Endothelial cell (in vitro differentiated cells): Measurements from ENCODE around the gene AKAP13. TPM values are rescaled to one million over a fixed set of nuclear protein-coding genes. Genes with fewer than 3 reads are reported as not detected.
A peak's percentile ranks its signal among the peaks of the same experiment; 100 is the strongest.

Experiments
- DNase-seq: peaks from one replicate; pipeline ENCODE4 v3.0.0; 2021; ENCODE audit warnings: low spot score
- H3K27ac Mint-ChIP-seq: one replicate; pipeline ENCODE4 v1.8.0; 2021; ENCODE audit warnings: mixed read lengths, inconsistent platforms; ENCODE audit not compliant: unreplicated experiment
- H3K27me3 Mint-ChIP-seq: one replicate; pipeline ENCODE4 v1.8.0; 2021; ENCODE audit warnings: mild to moderate bottlenecking, moderate library complexity, mixed read lengths, inconsistent platforms; ENCODE audit not compliant: unreplicated experiment
- H3K36me3 Mint-ChIP-seq: one replicate; pipeline ENCODE4 v1.8.0; 2021; ENCODE audit warnings: mild to moderate bottlenecking, low read depth, mixed read lengths, inconsistent platforms; ENCODE audit not compliant: unreplicated experiment
- H3K4me1 Mint-ChIP-seq: one replicate; pipeline ENCODE4 v1.8.0; 2021; ENCODE audit warnings: mild to moderate bottlenecking, mixed read lengths, inconsistent platforms; ENCODE audit not compliant: unreplicated experiment
- H3K4me3 Mint-ChIP-seq: one replicate; pipeline ENCODE4 v1.8.0; 2021; ENCODE audit warnings: mild to moderate bottlenecking, mixed read lengths, inconsistent platforms; ENCODE audit not compliant: unreplicated experiment
- H3K9me3 Mint-ChIP-seq: one replicate; pipeline ENCODE4 v1.8.0; 2021; ENCODE audit warnings: mixed read lengths, inconsistent platforms; ENCODE audit not compliant: unreplicated experiment
- total RNA-seq: library from RNA; stranded (reverse); fragmentation: NEBNext Ultra II Directional; extraction: Animal tissue kit (Norgen Biotek cat#: 25700); gene quantifications from one replicate; pipeline ENCODE4 v1.2.1, GENCODE V29; 2021; ENCODE audit not compliant: unreplicated experiment
- TF ChIP-seq, protein P1 (sequence below): fragments of 200-600 bp; sonication (generic); IDR thresholded peaks from one replicate; pipeline ENCODE4 v1.5.0; 2021; ENCODE audit warnings: antibody characterized with exemption; ENCODE audit not compliant: unreplicated experiment

The AKAP13 gene
- total RNA-seq, 1 donor from 2014 or later = 249 TPM

DNA sequence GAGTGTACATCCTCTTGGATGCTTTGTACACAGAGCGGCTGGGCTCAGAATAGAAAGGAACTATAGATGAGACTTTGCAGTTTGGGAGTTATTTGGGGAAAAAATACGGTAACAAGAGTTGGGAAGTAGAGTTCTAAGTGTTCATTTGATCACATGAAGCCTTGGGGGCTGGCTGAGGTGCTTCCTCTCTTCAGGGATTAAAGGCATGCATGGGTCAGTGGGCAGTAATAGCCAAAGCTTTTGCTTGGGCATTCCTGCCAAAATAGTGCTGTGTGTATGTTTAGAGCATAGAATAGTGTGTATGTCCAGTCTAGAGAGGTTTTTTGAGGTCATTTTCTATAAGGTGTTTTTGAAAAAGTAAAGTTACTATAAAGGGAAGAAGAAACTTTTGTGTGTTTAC lies 12.8 kb downstream of the AKAP13 start:
- TF ChIP-seq, protein P1, sequence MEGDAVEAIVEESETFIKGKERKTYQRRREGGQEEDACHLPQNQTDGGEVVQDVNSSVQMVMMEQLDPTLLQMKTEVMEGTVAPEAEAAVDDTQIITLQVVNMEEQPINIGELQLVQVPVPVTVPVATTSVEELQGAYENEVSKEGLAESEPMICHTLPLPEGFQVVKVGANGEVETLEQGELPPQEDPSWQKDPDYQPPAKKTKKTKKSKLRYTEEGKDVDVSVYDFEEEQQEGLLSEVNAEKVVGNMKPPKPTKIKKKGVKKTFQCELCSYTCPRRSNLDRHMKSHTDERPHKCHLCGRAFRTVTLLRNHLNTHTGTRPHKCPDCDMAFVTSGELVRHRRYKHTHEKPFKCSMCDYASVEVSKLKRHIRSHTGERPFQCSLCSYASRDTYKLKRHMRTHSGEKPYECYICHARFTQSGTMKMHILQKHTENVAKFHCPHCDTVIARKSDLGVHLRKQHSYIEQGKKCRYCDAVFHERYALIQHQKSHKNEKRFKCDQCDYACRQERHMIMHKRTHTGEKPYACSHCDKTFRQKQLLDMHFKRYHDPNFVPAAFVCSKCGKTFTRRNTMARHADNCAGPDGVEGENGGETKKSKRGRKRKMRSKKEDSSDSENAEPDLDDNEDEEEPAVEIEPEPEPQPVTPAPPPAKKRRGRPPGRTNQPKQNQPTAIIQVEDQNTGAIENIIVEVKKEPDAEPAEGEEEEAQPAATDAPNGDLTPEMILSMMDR = no peak
- peak overlapping the region; percentile 34 for H3K27ac Mint-ChIP-seq
- H3K4me1 Mint-ChIP-seq = peaks cover 38% of the 10 kb centered on the region
- DNase-seq = no peak
- no peak overlapping the region for H3K4me3 Mint-ChIP-seq
- peaks cover 1% of the 10 kb centered on the region for H3K27me3 Mint-ChIP-seq
- H3K9me3 Mint-ChIP-seq = no peaks in the 10 kb centered on the region
- H3K36me3 Mint-ChIP-seq = no peaks in the 10 kb centered on the region

DNA sequence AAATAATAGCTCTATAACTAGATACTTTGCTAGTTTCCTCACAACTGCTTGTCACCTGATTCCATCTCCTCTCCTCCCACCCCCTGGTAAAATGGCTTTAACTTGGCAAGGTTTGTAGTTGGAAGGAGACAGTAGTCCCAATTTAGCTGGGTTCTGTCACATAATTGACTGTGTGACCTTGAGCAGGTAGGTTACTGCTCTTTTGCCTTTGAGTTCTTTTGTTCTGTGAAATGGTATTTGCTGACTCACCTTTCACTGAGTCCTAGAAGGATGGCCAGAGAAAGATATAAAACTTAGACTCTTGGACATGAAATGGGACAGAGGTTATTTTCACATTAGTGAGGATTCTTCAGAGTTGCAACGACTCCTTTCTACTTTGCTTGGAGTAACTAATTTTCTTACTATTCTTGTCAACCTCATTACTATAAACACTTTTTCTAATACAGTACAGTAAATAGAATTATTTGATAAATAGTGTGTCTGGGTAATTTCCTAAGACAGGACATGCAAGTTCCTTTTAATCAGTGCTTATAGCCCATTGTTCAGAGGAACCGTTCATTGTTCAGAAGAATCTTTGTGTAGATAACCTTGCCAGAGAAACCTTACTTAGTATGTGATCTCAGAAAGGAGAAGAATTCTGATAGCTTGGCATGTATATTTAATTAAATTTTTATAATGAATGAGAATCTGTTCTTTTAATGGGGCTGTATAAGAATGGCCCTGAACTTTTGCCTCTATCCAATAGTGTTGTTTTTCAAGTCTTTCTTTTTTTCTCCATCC lies 14.3 kb downstream of the AKAP13 start:
- TF ChIP-seq, protein P1 = no peak
- H3K4me1 Mint-ChIP-seq = peaks cover 33% of the 10 kb centered on the region
- peak overlapping the region; percentile 82 for H3K27ac Mint-ChIP-seq
- H3K9me3 Mint-ChIP-seq = no peaks in the 10 kb centered on the region
- DNase-seq = no peak
- no peaks in the 10 kb centered on the region for H3K36me3 Mint-ChIP-seq
- no peak overlapping the region for H3K4me3 Mint-ChIP-seq
- peaks cover 1% of the 10 kb centered on the region for H3K27me3 Mint-ChIP-seq

DNA sequence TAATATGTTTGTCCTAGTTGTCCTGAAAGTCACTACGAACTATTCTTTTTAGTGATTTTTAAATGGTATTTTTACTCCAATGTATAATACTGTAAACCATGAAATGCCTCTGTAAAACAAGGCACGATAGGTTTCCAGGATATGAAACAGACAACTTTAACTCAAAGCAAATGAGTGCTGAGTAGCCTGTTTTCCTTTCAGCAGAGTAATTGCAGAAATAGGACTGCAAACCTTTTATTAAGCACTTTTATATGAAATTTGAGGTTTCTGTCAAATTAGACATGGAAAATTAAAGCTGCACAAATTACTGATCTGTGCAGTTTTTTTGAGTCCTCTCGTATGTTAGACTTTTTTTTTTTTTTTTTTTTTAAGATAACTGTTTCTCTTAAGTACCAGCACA lies 16.2 kb downstream of the AKAP13 start:
- Mint-ChIP-seq H3K27me3 (peaks cover 1% of the 10 kb centered on the region), H3K36me3 (no peaks in the 10 kb centered on the region), H3K9me3 (no peaks in the 10 kb centered on the region), H3K4me1 (peaks cover 39% of the 10 kb centered on the region), H3K4me3 (no peak overlapping the region), H3K27ac (no peak overlapping the region)
- TF ChIP-seq, protein P1 = no peak
- DNase-seq = no peak

DNA sequence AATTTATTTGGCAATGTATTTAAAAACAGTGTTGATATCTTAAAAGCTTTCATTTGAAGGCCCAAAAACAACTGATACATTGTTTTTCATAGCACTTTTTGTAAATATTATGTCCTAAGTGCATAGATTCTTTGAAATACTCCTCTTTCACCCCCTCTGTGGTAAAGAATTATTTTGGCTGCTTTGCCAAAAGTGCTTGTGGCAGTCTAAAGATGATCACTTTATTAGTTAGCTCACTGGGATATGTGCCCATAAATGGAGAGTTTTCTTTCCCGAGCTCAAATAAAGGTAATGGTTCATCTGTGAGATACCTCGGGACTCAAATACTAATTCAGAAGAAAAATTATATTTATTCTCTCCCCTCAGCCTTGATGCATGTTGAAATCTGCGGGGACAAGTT lies 16.7 kb downstream of the AKAP13 start:
- Mint-ChIP-seq H3K27ac (no peak overlapping the region), H3K9me3 (no peaks in the 10 kb centered on the region), H3K4me3 (no peak overlapping the region), H3K36me3 (no peaks in the 10 kb centered on the region), H3K27me3 (peaks cover 1% of the 10 kb centered on the region), H3K4me1 (peaks cover 45% of the 10 kb centered on the region)
- no peak for DNase-seq
- TF ChIP-seq, protein P1 = no peak

DNA sequence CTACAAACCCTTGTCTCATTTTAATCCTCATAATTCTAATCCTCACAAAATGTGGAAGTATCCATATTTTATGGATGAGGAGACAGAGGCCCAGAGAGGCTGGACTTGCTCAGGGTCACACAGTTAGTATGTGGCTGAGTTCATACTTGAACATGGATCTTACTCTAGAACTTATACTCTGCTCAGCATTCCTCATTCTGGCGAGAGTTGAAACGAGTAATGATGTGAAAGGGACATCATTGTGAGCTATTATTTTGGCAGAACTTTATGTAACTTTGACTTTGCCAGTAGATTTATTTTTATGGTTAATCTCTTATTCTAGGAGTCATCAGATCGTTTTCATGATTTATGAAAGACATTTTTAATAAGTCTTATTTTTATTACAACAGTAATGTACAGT lies 17.5 kb downstream of the AKAP13 start:
- no peak for DNase-seq
- H3K27ac Mint-ChIP-seq = peak overlapping the region; percentile 18
- TF ChIP-seq, protein P1 = no peak
- peaks cover 1% of the 10 kb centered on the region for H3K27me3 Mint-ChIP-seq
- H3K4me3 Mint-ChIP-seq = no peak overlapping the region
- peaks cover 49% of the 10 kb centered on the region for H3K4me1 Mint-ChIP-seq
- no peaks in the 10 kb centered on the region for H3K9me3 Mint-ChIP-seq
- H3K36me3 Mint-ChIP-seq = no peaks in the 10 kb centered on the region
